HG03354 (cell line): ENCODE data around the gene CCDC197.

ENCODE experiments used
- ATAC-seq: cut with Tn5 transposase; IDR thresholded peaks from one replicate; pipeline ENCODE4 v1.9.1; 2021; ENCODE audit warnings: mild to moderate bottlenecking; ENCODE audit not compliant: unreplicated experiment, poor library complexity, severe bottlenecking

The CCDC197 gene

GRCh38 chr14:94051115-94051514 is 54.0 kb downstream of the CCDC197 start:
- ATAC-seq, result no peak

- ATAC-seq, result no peak
These were observed 54.7 kb downstream of the CCDC197 start for GRCh38 chr14:94051779-94052178.

DNA sequence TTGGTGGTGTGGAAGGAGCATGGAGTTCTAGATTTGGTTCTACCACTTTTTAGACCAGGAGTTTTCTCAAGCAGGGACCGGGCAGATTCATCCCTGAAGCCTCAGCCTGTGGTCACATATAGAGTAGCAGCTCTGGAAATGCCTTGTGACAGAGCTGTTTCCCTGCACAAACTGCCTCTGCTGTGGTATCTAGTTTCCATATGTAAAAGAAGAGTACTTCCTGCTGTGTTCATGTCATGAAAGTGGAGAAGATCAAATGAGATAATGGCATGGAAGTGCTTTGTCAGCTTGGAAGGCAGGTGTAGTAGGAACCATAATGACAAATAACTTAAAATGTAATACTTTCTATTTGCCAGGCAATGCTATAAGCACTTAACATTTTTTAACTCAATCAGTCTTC is 55.1 kb downstream of the CCDC197 start:
- no peak for ATAC-seq

GRCh38 chr14:94052662-94053061 is 55.6 kb downstream of the CCDC197 start:
- ATAC-seq, result no peak

DNA sequence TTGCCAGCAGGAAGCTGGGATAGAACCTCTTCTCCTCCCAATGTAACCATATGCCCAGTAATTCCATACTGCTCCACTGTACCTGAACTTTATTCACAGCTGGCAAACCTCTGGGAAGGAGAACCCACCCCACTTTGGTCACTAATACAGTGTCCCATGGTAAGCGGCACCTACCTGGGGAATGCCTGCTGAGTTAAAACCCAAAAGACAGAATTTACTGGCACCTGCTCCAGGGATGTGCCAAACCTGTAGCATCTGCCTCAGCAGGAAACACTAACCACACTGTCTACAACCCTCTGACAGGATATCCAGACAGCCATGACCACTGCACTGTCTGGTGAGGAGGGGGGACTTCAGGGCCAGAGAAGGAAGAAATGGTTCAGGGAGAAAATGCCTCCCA is 57.3 kb downstream of the CCDC197 start:
- ATAC-seq, result no peak

GRCh38 chr14:94054936-94055335 is 57.8 kb downstream of the CCDC197 start:
- ATAC-seq, result no peak

DNA sequence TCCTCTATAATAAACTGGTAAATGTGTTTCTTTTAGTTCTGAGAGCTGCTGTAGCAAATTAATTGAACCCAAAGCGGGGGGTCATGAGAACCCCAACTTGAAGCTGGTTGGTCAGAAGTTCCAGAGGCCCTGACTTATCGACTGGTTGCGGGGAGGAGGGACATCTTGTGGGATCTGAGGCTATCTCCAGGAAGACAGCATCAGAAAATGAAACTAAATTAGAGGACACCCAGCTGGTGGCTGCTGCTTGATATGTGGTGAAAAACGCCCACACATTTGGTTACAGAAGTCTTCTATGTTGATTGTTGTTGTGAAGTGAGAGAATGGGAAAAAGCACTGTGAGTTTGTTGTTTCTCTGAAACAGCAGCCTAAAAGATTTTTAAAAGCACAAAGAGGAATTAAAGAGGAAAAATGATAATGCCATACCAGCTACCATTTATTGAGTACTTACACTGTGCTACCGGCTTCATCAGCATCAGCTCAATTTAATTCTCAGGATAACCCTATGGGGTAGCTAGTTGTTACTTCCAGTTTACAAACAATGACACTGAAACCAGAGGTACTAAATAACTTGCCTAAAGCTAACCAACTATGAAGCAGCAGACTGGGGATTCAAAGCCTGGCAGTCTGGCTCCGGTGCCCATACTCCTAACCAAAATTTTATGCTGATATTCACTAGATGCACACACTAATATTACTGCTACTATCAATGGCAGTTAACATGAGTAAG is 59.6 kb downstream of the CCDC197 start:
- peak; percentile 80 for ATAC-seq

- no peak for ATAC-seq
These were observed 61.1 kb downstream of the CCDC197 start for GRCh38 chr14:94058128-94058673.
